ENCODE data around the gene CIDEC. TPM values are rescaled to one million over a fixed set of nuclear protein-coding genes. Genes with fewer than 3 reads are reported as not detected.

Gene CIDEC
- total RNA-seq, 1 donor from 2014 or later, result 29.4 TPM

DNA sequence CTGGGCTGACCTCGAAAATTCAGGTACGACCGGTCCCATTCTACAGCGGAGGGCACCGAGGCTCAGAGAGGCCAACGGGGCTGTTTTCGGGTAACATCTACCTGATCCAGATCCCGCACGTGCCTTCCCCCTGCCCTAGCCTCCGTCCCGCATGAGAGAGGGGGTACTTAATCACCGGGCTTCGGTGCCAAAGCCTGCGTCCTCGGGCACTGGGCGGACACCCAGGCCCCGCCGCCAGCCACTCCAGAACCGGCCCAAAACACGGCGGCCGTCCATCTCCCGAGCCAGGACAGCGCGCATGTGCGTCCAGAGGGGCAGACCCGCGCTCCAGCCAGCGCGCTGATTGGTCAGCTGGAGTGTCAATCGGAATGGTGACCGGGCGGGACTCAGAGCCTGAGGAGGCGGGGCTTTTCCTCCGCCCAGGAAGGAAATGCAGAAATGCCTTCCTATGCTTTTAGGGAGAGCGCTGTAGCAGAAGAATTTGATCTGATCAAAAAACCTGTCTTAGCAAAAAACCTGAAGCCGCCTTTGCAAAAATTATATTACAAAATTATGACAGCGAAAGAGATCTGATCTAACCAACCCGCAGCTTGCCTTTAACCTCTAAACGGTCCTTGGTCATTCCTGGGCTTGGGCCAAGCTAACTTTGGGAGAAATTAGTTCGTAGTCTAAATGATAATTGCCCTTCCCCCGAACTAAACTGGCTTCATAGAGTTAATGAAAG, 36.2 kb downstream of the CIDEC start, which contains the start of gene RPUSD3:
Gene RPUSD3, minus strand, starts transcription at position 294 of the 724 bp plus-strand sequence. Its CDS starts 18 bp downstream, at position 276.
- DNase-seq, result peak; percentile 93

DNA sequence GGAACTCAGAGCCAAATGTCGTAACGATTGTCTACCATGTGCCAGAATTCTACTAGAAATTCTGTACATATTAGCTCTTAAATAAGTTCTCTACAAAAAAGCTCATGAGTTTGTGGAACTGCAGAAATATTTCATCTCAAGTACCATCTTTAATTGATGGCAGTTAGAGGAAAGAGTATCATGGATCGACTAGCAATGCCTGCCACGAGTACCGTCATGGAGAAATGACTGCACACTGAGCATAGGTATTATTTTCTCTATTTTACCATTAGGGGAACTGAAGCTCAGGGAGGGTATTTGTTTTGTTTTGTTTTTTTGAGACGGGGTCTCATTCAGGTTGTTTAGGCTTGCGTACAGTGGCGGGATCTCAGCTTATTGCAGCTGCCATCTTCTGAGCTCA, 39.0 kb downstream of the CIDEC start:
- no peak for DNase-seq

DNA sequence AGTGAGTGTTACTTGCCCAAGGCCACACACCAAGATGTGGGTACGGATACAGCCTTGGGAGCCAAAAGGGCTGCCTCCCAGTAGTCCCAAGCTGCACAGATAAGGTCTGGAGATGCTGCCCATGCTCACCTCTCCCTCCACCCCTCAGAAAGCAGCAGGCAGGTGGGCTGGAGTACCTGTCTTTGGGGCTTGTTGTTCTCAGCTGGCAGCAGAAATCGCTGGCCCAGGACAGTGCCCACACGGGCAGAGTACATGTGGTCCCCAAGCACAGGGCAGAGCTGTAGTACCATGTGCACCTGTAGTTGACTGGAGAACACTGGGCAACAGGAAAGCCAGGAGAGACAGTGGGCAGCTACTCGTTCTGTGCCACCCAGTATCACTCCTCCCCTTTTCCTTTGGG, 41.2 kb downstream of the CIDEC start:
- no peak for DNase-seq

- no peak for DNase-seq
These were observed 42.1 kb downstream of the CIDEC start for GRCh38 chr3:9837701-9838582.

DNA sequence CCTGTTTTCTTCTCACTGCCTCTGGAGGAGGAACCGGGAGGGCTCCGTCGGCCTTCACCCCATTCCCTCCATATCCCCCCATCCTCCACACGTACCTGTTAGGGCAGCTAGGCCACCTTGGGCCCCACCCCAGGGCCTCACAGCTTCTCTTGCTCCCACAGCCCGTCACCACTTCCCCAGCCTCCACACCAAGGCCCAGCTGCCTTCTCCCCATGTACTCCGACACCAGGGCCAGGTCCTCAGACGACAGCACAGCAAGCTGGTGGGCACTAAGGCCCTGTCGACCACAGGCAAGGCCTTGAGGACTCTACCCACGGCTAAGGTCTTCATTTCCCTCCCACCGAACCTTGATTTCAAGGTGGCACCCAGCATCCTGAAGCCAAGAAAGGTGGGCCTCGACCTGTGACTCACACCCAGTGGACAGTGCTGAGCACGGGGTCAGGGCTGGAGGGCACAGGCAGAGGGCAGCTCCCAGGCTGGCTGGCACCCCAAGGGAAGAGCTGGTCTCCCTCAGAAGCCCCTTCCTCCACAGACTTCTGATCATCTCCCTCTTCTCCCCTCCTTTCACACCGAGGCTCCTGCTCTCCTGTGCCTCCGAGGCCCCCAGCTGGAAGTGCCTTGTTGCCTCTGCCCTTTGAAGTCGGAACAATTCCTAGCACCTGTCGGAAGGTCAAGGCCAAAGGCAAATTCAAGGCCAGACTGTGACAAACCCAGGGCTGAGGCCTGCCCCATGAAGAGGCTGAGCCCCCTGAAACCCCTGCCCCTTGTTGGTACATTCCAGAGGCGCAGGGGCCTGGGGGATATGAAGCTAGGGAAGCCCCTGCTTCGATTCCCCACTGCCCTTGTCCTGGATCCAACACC, 45.3 kb downstream of the CIDEC start:
- DNase-seq, result no peak

- no peak for DNase-seq
These were observed 47.0 kb downstream of the CIDEC start for GRCh38 chr3:9833078-9833477.

DNA sequence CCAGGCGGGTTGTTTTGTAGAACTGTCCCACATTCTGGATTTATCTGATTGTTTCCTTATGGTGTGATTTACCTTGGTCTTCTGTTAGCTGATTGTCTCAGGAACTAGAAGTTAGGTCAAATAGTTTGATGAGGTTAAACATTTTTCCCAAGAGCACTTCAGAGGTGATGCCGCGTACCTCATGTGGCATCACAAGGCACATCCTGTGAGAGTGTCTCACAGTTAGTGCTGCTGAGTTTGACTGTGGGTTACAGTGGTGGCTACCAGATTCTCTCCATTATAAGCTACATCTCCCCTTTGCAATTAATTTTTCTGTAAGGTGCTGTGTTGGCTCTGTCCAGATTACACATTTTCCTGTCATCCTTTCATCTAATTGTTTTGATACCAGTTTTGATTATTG, 48.8 kb downstream of the CIDEC start:
- DNase-seq, result no peak

DNA sequence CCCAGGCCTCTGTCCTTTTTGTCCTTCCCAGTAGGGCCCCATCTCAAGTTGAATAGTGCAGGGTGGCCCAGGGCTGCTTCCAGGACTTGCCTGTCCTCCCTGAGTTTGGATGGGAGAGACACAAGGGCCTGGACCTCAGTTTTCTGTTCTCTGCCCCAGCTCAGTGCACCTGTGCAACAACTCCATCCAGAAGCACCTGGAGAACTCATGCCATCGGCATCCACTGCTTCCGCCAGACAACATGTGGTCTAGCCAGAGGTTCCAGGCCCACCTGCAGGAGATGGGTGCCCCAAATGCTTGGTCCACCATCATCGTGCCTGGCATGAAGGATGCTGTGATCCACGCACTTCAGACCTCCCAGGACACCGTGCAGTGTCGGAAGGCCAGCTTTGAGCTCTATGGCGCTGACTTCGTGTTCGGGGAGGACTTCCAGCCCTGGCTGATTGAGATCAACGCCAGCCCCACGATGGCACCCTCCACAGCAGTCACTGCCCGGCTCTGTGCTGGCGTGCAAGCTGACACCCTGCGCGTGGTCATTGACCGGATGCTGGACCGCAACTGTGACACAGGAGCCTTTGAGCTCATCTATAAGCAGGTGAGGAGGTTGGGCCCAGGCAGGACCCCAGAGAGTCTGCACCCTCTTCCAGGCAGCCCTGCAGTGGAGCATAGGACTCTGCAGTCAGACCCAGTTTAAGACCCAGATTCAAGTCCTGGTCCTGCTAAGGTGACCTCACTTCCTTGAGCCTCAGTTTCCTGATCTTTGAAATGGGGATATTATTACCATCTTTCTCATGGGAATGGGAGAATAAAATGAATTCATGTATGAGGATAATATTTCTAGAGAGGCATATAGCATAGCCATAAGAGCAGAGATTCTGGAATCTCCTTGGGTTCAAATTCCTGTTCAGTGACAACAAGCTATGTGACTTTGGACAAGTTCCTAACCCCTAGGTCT, 51.0 kb downstream of the CIDEC start:
- DNase-seq, result no peak

- no peak for DNase-seq
These were observed 53.1 kb downstream of the CIDEC start for GRCh38 chr3:9826815-9827573.

GRCh38 chr3:9825451-9826040, 54.5 kb downstream of the CIDEC start:
- DNase-seq, result no peak

DNA sequence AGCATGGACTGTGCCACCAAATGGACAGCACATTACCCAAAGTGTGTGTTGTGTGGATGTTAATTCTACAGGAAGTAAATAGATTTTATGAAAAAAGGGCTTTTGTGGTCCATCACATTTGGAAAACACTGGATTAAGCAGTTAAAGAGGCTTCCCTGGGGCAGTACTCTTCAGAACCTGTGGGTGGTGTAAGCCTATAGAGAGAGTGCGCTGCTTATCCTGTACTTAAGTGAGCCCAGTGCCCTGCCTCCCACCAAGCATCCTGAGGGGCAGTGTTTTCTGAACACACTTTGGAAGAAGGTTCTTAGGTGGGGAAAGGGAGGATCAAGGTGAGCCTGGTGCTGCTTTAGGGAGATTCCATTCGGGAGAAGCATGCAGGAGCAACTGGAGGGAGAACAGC, 59.1 kb downstream of the CIDEC start:
- DNase-seq, result no peak

- no peak for DNase-seq
These were observed 59.5 kb downstream of the CIDEC start for GRCh38 chr3:9820543-9820942.

DNA sequence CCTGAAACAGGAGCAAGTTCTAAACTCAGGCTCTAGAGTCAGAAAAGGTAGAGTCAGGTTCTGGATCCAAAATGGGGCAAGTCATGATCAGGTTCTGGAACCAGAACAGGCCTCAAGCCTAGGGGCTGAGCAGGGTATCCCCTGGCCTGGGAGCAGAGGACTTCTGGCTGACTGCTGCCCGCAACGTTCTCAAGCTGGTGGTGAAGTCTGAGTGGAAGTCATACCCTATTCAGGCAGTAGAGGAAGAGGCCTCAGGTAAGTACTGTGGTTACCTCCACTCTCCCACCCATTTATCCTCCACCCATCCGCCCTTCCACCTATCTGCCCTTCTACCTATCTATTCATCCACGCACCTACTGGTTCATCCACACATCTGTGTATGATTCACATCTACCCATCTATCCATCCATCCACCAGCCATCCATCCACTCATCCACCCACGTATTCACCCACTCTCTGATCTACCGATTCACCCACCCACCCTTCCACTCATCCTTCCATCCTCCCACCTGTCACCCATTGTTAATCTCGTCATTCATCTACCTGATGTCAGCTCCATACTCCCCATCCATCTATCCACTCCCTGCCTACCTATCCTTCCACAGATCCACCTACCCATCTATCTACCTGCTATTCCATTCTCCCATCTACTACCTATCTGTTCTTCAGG, 61.3 kb downstream of the CIDEC start:
- DNase-seq, result no peak

DNA sequence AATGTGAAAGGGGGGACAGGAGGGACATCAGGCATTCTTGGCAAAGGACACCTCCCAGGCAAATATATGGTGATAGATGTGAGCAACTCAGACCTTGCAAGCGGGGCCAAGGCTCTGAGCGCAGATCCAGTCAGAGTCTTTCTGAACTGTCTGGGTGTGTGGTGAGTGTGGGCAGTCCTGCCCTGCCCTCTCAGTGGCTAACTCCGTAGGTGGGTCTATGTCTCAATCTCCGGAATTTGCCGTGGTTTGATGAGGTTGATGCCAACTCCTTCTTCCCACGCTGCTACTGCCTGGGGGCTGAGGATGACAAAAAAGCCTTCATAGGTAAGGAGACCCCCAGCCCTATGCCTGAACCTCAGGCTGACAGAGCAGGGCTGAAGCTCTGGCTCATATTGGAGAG, 62.6 kb downstream of the CIDEC start:
- no peak for DNase-seq

Small RNA genes lying within 50 kb of the gene (small RNA-seq; reads per million reads assigned to genes)
- gene RNU6-882P (ENCODE audit: low replicate concordance), result not detected

Other genes starting within 250 kb of the CIDEC start
- 21.1 TPM for gene MTMR14, start 230.7 kb downstream of the CIDEC start, total RNA-seq
- gene CPNE9, start 176.4 kb downstream of the CIDEC start, total RNA-seq, result 0.39 TPM
- 12.0 TPM for gene BRPF1, start 148.5 kb downstream of the CIDEC start, total RNA-seq
- 23.5 TPM for gene OGG1, start 130.3 kb downstream of the CIDEC start, total RNA-seq
- 24.6 TPM for gene CAMK1, start 110.3 kb downstream of the CIDEC start, total RNA-seq
- gene TADA3, start 87.8 kb downstream of the CIDEC start, total RNA-seq, result 20.8 TPM
- gene ARPC4, start 87.2 kb downstream of the CIDEC start, total RNA-seq, result 77.7 TPM
- gene TTLL3, start 70.0 kb downstream of the CIDEC start, total RNA-seq, result 64.3 TPM
- gene RPUSD3, start 36.2 kb downstream of the CIDEC start, total RNA-seq, result 18.1 TPM
- 16.3 TPM for gene JAGN1, start 10.4 kb upstream of the CIDEC start, total RNA-seq
- gene IL17RE, start 22.6 kb upstream of the CIDEC start, total RNA-seq, result 6.3 TPM
- gene IL17RC, start 36.8 kb upstream of the CIDEC start, total RNA-seq, result 22.2 TPM
- gene CRELD1, start 53.6 kb upstream of the CIDEC start, total RNA-seq, result 25.8 TPM
- gene PRRT3, start 72.2 kb upstream of the CIDEC start, total RNA-seq, result 1.2 TPM
- gene EMC3, start 106.6 kb upstream of the CIDEC start, total RNA-seq, result 33.6 TPM
- 15.0 TPM for gene FANCD2, start 146.2 kb upstream of the CIDEC start, total RNA-seq
- not detected for gene FANCD2OS, start 228.0 kb upstream of the CIDEC start, total RNA-seq
- 74.1 TPM for gene BRK1, start 235.4 kb upstream of the CIDEC start, total RNA-seq